Esophagus muscularis mucosa (tissue), 3 donors: ENCODE results near the gene GID4.

Experiments
- CTCF ChIP-seq, 3 experiments: fragments of 200-600 bp in 2 of 3; fragments of 450-650 bp in 1 of 3; sonication (generic) in 2 of 3; IDR thresholded peaks; one replicate each; pipeline ENCODE4 v1.5.1; 2017 to 2019; ENCODE audit warnings: antibody characterized with exemption in 3 of 3, mild to moderate bottlenecking in 2 of 3, moderate library complexity in 1 of 3
- POLR2A ChIP-seq: fragments of 450-650 bp; IDR thresholded peaks from one replicate; pipeline ENCODE4 v1.6.1; 2017; ENCODE audit warnings: antibody characterized with exemption, moderate library complexity, mild to moderate bottlenecking, low read depth
- POLR2AphosphoS5 ChIP-seq, 2 donors: sonication (generic); formaldehyde crosslinking; IDR thresholded peaks; one replicate each; pipeline ENCODE4 v1.6.1; 2017; ENCODE audit warnings: antibody characterized with exemption in 2 of 2

DNA sequence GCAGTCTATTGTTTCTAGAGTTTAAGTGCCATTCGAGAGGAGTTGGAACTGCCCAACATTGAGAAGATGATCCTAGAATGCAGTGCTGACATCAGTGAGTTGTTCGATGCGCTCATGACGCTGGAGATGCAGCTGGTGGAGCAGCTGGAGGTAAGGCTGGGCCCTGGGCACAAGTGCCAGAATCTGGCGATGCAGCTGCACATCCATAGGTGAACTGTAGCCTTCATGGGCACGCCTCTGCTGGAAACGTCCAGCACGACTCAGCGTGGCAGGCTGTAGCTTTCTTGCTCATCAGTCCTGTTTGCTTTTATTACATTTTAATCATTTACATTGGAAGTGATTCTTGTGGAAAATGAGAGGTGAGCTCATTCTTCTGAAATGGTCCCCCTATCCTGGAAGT lies 34.9 kb upstream of the GID4 start:
- TF ChIP-seq CTCF (IDR thresholded peaks at IDR 0.05), result no peak
- TF ChIP-seq POLR2AphosphoS5 (IDR thresholded peaks at IDR 0.05), result no peak
- no peak for TF ChIP-seq POLR2A
